Thymus (tissue), 11 donors: ENCODE results near the gene LHFPL6. TPM values are rescaled to one million over a fixed set of nuclear protein-coding genes. Genes with fewer than 3 reads are reported as not detected.

Source experiments
- DNase-seq, 9 donors: peaks; one replicate each; pipeline ENCODE4 v3.0.0-alpha.2; 2013; ENCODE audit warnings: low spot score in 9 of 9, low read depth in 6 of 9, missing footprints in 1 of 9
- H3K27ac ChIP-seq, 2 donors: one replicate each; pipeline ENCODE4 v1.5.1; 2013; ENCODE audit warnings: control low read depth in 1 of 2, low read depth in 1 of 2, low read length in 1 of 2, mild to moderate bottlenecking in 1 of 2, moderate library complexity in 1 of 2
- H3K27me3 ChIP-seq, 2 donors: one replicate each; pipeline ENCODE4 v1.5.1; 2013; ENCODE audit warnings: low read length in 1 of 2; ENCODE audit not compliant: control insufficient read depth in 2 of 2, insufficient read depth in 1 of 2
- H3K36me3 ChIP-seq, 2 donors: one replicate each; pipeline ENCODE4 v1.5.1; 2013; ENCODE audit warnings: low read length in 1 of 2, mild to moderate bottlenecking in 1 of 2, moderate library complexity in 1 of 2; ENCODE audit not compliant: control insufficient read depth in 2 of 2, insufficient read depth in 2 of 2
- H3K4me1 ChIP-seq, 2 donors: one replicate each; pipeline ENCODE4 v1.5.1; 2013; ENCODE audit warnings: low read length in 2 of 2; ENCODE audit not compliant: control insufficient read depth in 2 of 2, insufficient read depth in 2 of 2
- H3K4me3 ChIP-seq, 2 donors: one replicate each; pipeline ENCODE4 v1.5.1; 2013; ENCODE audit warnings: low read length in 2 of 2, control low read depth in 1 of 2, mild to moderate bottlenecking in 1 of 2
- H3K9me3 ChIP-seq, 2 donors: one replicate each; pipeline ENCODE4 v1.5.1; 2013; ENCODE audit warnings: low read length in 1 of 2, mild to moderate bottlenecking in 1 of 2; ENCODE audit not compliant: control insufficient read depth in 2 of 2, insufficient read depth in 1 of 2
- WGBS: extraction: QIAGEN DNeasy Blood & Tissue Kit; methylation state at CpG from one replicate; pipeline ENCODE4 v1.1.7; 2013; 5-methylcytosine and 5-hydroxymethylcytosine counted together
- polyA plus RNA-seq: library from polyadenylated mRNA; stranded (reverse); fragments of 200-250 nt; gene quantifications from one replicate; pipeline ENCODE4 v1.2.3, GENCODE V29; 2013
- total RNA-seq: library from RNA; stranded (reverse); fragments of 120-200 nt; gene quantifications from one replicate; pipeline ENCODE4 v1.2.4, GENCODE V29; 2013
- donor health status: healthy.

The LHFPL6 gene
- total and polyA plus RNA-seq, 2 donors, result 9.1 to 14.9 TPM

DNA sequence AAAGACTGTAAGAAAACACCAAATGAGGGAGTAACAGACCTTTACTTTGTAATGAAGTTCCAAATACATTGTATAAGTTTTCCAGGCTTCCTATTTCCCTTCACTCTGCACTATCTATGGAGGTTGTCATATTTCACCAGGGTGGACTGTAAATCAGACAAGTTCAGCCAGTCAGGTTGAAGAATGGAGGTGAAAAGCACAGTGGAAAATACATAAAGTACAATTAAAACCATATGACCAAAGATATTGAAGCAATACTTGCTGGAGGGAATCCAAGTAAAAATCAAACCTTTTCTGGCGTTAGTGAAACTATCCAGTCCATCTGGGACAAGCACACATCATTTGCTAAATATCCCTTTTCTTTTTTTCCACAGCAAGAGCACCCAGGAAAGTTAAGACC is 3.2 kb downstream of the LHFPL6 start:
- Histone ChIP-seq H3K9me3 (peaks cover 0 to 1% of the 10 kb centered on the region in 2 donors), H3K36me3 (no peaks in the 10 kb centered on the region), H3K4me3 (no peak overlapping the region), H3K4me1 (peaks cover 2 to 3% of the 10 kb centered on the region in 2 donors), H3K27me3 (peaks cover 22 to 42% of the 10 kb centered on the region in 2 donors), H3K27ac (no peak overlapping the region)
- no peak for DNase-seq
- WGBS, result 86% methylated on average over 1 of the region's 1 CpG

DNA sequence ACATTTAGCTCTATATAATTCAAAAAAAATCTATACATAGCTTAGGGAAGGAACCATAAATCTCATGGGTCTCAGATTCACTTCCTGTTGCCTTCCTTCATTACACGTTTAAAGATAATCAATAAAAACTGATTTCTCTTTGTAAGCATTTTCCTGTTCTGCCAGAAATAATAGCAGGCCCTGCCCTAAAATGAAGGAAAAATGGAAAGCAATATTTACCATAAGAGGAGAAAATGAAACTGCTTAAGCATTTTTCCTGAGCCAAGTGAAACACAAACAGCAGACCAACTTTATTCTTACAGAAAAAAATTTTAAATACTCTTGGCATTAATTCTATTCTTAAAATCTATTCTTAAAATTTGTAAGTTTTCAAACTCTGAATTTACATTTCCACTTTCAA is 4.0 kb downstream of the LHFPL6 start:
- no peak for DNase-seq
- H3K27me3 ChIP-seq, result peaks cover 17 to 37% of the 10 kb centered on the region in 2 donors
- no peak overlapping the region for H3K27ac ChIP-seq
- no peaks in the 10 kb centered on the region for H3K36me3 ChIP-seq
- H3K9me3 ChIP-seq, result peaks cover 0 to 1% of the 10 kb centered on the region in 2 donors
- no peak overlapping the region for H3K4me3 ChIP-seq
- H3K4me1 ChIP-seq, result peaks cover 2 to 3% of the 10 kb centered on the region in 2 donors
- WGBS, result 11% methylated on average over 1 of the region's 1 CpG

DNA sequence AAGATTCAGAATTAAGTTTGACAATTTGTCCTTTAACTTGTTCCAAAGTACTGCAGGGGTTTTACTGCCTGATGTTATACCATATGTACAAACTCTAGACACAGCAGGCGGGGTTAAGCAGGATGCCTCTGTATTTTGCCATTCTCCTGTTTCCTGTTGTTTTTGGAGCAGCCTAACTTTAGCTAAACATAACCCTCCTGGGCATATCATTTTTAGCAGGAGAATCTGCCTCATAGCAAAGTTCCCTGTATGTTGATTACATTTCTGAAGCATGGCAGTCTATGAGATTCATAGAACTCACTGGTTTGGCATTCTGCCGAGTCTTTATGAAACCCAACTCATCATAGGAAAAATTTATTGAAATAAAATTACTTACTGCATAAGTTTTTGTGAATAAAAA is 5.2 kb downstream of the LHFPL6 start:
- Histone ChIP-seq H3K27ac (no peak overlapping the region), H3K9me3 (peaks cover 0 to 1% of the 10 kb centered on the region in 2 donors), H3K36me3 (no peaks in the 10 kb centered on the region), H3K4me3 (no peak overlapping the region), H3K4me1 (no peaks in the 10 kb centered on the region), H3K27me3 (peaks cover 6 to 25% of the 10 kb centered on the region in 2 donors)
- WGBS, result 91% methylated on average over 2 of the region's 2 CpGs
- no peak for DNase-seq

DNA sequence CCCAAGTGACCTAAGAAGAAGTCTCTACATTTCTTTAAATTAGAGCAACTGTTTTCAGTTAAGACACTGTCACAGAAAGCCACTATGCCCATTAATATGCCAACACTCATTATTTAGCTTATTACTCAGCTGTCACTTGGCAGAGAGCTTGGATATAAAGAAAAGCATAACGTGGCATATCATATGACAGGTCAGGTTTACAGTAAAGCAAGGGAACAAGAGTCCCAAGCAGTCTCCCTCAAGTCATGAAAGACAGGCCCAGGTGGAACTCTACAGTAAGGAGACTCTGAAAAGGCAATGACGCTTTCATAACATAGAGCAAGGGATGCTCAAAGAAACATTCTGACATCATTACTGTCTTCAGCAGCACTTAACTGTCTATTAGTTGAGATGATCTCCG is 6.3 kb downstream of the LHFPL6 start:
- peaks cover 0 to 1% of the 10 kb centered on the region in 2 donors for H3K9me3 ChIP-seq
- WGBS, result 88% methylated on average over 3 of the region's 3 CpGs
- H3K4me3 ChIP-seq, result no peak overlapping the region
- no peak for DNase-seq
- H3K27me3 ChIP-seq, result peaks cover 0 to 14% of the 10 kb centered on the region in 2 donors
- H3K4me1 ChIP-seq, result no peaks in the 10 kb centered on the region
- peak overlapping the region in 1 of 2 donors; percentile 26 for H3K27ac ChIP-seq
- no peaks in the 10 kb centered on the region for H3K36me3 ChIP-seq

GRCh38 chr13:39596176-39596575 is 6.8 kb downstream of the LHFPL6 start:
- 89% methylated on average over 2 of the region's 2 CpGs for WGBS
- Histone ChIP-seq H3K27me3 (peaks cover 0 to 9% of the 10 kb centered on the region in 2 donors), H3K9me3 (peaks cover 0 to 1% of the 10 kb centered on the region in 2 donors), H3K4me3 (no peak overlapping the region), H3K4me1 (no peaks in the 10 kb centered on the region), H3K36me3 (no peaks in the 10 kb centered on the region), H3K27ac (no peak overlapping the region)
- DNase-seq, result no peak

DNA sequence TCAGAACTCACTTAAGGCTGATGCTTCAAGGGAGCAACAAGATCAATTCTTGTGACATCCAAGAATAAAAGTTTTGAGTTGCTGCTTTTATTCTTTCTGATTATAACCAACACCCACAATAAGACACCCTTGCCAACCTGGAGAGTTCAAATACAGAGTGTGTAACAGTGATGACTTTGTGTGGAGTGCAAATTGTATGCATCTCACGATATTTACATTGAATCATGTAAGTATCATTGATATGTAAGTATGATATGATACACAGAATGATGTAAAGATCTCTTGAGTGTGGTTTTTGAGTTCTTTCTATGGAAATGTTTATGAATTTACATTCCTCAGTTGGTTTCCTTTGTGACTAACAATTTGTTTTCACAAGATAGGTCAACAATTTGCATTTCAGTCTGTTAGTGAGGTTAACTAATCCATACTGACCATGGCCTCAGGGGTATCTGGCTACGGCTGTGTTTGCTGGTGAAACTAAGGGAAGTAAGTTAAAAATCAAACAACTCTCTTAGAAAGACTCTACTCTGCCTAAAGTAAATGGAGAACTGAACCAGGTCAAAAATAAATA is 12.4 kb downstream of the LHFPL6 start:
- Histone ChIP-seq H3K9me3 (no peaks in the 10 kb centered on the region), H3K4me3 (no peak overlapping the region), H3K27me3 (no peaks in the 10 kb centered on the region), H3K4me1 (no peaks in the 10 kb centered on the region), H3K27ac (no peak overlapping the region), H3K36me3 (no peaks in the 10 kb centered on the region)
- no peak for DNase-seq
- WGBS, result 92% methylated on average over 2 of the region's 2 CpGs

DNA sequence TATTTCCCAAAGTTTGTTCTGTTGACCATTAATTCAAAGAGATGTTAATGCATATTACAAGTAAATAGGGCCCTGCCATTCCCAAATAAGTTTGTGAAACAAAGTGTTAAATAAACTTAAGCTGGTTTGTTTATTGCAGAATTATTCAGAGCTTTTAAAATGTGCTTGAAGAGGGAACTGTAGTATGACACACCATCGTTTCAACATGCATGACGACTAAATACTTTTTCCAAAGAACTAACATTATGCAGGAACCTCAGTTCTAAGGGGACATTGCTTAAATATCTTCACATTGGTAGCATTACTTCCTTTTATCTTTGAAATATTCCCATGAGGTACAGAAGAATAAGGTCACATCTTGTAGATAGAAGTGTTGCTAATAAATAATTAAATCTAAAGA is 14.6 kb downstream of the LHFPL6 start:
- H3K36me3 ChIP-seq, result no peaks in the 10 kb centered on the region
- H3K4me3 ChIP-seq, result no peak overlapping the region
- H3K27me3 ChIP-seq, result no peaks in the 10 kb centered on the region
- no peak overlapping the region for H3K27ac ChIP-seq
- H3K9me3 ChIP-seq, result no peaks in the 10 kb centered on the region
- no peak for DNase-seq
- 97% methylated on average over 2 of the region's 2 CpGs for WGBS
- no peaks in the 10 kb centered on the region for H3K4me1 ChIP-seq

DNA sequence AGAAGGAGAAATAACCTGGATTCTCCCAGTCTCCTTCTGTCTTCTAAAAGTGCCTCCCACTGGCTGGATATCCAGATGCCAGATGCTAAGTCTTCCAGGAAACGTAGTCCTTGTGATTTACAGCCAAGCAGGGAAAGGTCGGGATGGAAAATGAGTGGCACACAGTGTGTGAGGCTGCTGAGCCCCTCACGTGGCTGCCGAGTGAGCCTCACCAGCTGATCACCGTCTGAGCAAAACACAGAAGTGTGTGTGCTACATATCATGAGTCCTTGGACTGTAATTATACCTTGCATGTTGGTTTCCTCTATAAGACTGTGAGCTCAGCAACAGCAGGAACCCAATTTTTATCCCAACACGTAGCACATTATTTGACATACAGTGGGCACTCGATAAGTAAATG is 15.1 kb downstream of the LHFPL6 start:
- Histone ChIP-seq H3K4me1 (no peaks in the 10 kb centered on the region), H3K27me3 (no peaks in the 10 kb centered on the region), H3K9me3 (no peaks in the 10 kb centered on the region), H3K4me3 (no peak overlapping the region), H3K36me3 (no peaks in the 10 kb centered on the region), H3K27ac (no peak overlapping the region)
- DNase-seq, result no peak
- 94% methylated on average over 7 of the region's 7 CpGs for WGBS

DNA sequence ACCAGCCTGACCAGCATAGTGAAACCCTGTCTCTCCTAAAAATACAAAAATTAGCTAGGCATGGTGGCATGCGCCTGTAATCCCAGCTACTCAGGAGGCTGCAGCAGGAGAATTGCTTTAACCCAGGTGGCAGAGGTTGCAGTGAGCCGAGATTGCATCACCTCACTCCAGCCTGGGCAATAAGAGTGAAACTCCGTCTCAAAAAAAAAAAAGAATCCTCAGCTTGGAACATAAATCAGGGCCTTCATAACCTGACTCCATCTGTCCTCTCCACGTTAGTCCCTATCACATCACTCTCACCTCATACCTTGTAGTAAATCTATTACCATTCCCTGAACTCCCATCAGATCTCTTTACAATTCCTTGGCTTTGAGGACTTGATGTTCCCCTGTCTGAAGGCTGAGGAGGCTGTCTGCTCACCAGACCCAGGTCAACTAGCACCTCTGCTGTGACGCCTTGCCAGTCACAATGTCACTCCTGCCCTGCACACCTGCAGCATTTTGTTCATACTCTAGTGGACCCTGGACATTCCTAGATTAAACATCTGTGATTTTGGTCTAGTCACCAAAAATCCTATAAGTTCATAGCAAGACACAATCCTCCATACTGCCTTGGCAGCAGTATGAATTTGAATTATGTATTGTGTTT is 15.9 kb downstream of the LHFPL6 start:
- no peak overlapping the region for H3K4me3 ChIP-seq
- 96% methylated on average over 5 of the region's 5 CpGs for WGBS
- H3K36me3 ChIP-seq, result no peaks in the 10 kb centered on the region
- no peaks in the 10 kb centered on the region for H3K4me1 ChIP-seq
- no peaks in the 10 kb centered on the region for H3K27me3 ChIP-seq
- H3K27ac ChIP-seq, result no peak overlapping the region
- H3K9me3 ChIP-seq, result no peaks in the 10 kb centered on the region
- no peak for DNase-seq
